ENCODE data around the gene MKS1. TPM values are rescaled to one million over a fixed set of nuclear protein-coding genes. Genes with fewer than 3 reads are reported as not detected.

MKS1 gene
- total and polyA plus RNA-seq, 2 experiments from 2014 or later = 14.0 to 17.4 TPM

GRCh38 chr17:58202859-58203258 is 16.2 kb downstream of the MKS1 start:
- ATAC-seq = no peak
- no peak overlapping the region for H3K4me2 ChIP-seq
- DNase-seq (ENCODE audit: low spot score) = no peak
- no peak overlapping the region for H2AFZ ChIP-seq
- Mint-ChIP-seq H3K36me3 (ENCODE audit: low read depth) (no peaks in the 10 kb centered on the region; the same call in 2 of the 3 replicates), H3K27ac (no peak overlapping the region), H3K4me1 (no peaks in the 10 kb centered on the region; the same call in 2 of the 3 replicates), H3K27me3 (ENCODE audit: insufficient read depth, low read depth, poor library complexity) (peaks cover 13% of the 10 kb centered on the region), H3K4me3 (no peak overlapping the region), H3K9me3 (no peaks in the 10 kb centered on the region)
- no peaks in the 10 kb centered on the region for H3K9me2 ChIP-seq (ENCODE audit: insufficient read depth)
- no peaks in the 10 kb centered on the region for H3K79me2 ChIP-seq (replicated peaks; ENCODE audit: insufficient read depth)
- H3K4me1 ChIP-seq (ENCODE audit: insufficient read depth) = no peaks in the 10 kb centered on the region
- H3F3A ChIP-seq (replicated peaks; ENCODE audit: low read depth) = no peaks in the 10 kb centered on the region
- no peaks in the 10 kb centered on the region for H3K36me3 ChIP-seq (ENCODE audit: insufficient read depth)
- no peak overlapping the region for H3K27ac ChIP-seq (ENCODE audit: low read depth)
- H3K4me3 ChIP-seq = no peak overlapping the region
- no peaks in the 10 kb centered on the region for H4K20me1 ChIP-seq (replicated peaks; ENCODE audit: insufficient read depth)
- H3K27me3 ChIP-seq (ENCODE audit: insufficient read depth) = 0 out of 2 replicates have a peak, but pooled peaks cover 3% of the 10 kb centered on the region
- TF ChIP-seq EZH2 (IDR thresholded peaks at IDR 0.05; ENCODE audit: low read depth, unreplicated experiment) (no peak), ETS1 (IDR thresholded peaks at IDR 0.05) (no peak), STAT1 (IDR thresholded peaks at IDR 0.05; ENCODE audit: unreplicated experiment) (no peak), CTCF (conservative IDR thresholded peaks at IDR 0.05; ENCODE audit: low read depth in 2 of 2) (no peak), ZNF331 (CRISPR knock-in tag; IDR thresholded peaks at IDR 0.05; ENCODE audit: low read depth) (no peak), ZNF114 (CRISPR knock-in tag; IDR thresholded peaks at IDR 0.05) (no peak), NANOG (IDR thresholded peaks at IDR 0.05; ENCODE audit: borderline replicate concordance) (no peak), JUNB (IDR thresholded peaks at IDR 0.05; ENCODE audit: unreplicated experiment) (no peak), CREB1 (CRISPR knock-in tag; IDR thresholded peaks at IDR 0.05; ENCODE audit: low read depth) (no peak), ZNF462 (CRISPR knock-in tag; IDR thresholded peaks at IDR 0.05) (no peak), REST (IDR thresholded peaks at IDR 0.05; ENCODE audit: unreplicated experiment) (no peak), EZH2phosphoT487 (IDR thresholded peaks at IDR 0.05; ENCODE audit: unreplicated experiment) (no peak), POLR2AphosphoS5 (IDR thresholded peaks at IDR 0.05; ENCODE audit: low read depth) (no peak)

All from GM23338 (cell line).